CD1c-positive myeloid dendritic cell (primary cell): ENCODE data around the gene PIK3R2.
"Not testable (repeated sequence)": the region's sequence is repeated elsewhere in the genome, so short reads cannot be mapped to it uniquely, and the experiment has no call there.

ENCODE experiments used
- DNase-seq: peaks from one replicate; pipeline ENCODE4 v3.0.0-alpha.2; 2016; ENCODE audit errors: extremely low spot score

PIK3R2 gene

GRCh38 chr19:18203863-18204393 lies 51.0 kb downstream of the PIK3R2 start, which contains the start of gene RAB3A:
Gene RAB3A, minus strand, starts transcription at chr19:18204042. Its CDS starts 1,302 bp downstream, at chr19:18202740.
- DNase-seq: peak; percentile 100

GRCh38 chr19:18204394-18205199 lies 51.6 kb downstream of the PIK3R2 start:
- peak; percentile 47 for DNase-seq

DNA sequence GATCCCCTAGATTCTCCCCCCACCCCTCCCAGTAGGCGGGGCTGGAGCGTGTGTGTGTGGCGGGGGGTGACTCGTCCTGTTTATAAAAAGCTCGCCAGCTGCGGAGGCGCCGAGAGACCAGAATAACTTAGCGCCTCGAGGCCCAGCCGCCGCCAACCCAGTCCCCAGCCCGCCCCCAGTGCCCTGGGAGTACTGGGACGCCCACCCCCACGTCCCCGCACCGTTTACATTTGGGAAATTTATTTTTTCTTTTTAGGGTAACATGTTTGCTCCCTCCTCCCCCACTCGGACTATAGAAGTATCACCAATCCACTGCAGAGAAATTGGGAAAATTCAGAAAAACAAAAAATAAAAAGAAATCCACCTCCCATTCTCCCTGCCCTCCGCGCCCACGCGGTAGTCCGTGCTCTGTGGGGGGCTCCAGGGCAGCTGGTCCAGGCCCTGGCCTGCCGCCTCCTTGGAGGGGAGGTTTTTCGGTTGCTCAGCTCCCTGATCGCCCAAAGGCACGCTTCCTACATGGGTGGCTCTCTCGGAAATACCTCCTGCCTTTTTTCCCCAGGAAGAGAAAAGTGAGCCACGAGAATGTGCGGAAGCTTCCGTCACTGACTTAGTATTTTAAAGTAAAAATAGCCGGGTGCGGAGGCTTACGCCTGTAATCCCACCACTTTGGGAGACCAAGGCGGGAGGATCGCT lies 52.4 kb downstream of the PIK3R2 start:
- peak; percentile 44 for DNase-seq

DNA sequence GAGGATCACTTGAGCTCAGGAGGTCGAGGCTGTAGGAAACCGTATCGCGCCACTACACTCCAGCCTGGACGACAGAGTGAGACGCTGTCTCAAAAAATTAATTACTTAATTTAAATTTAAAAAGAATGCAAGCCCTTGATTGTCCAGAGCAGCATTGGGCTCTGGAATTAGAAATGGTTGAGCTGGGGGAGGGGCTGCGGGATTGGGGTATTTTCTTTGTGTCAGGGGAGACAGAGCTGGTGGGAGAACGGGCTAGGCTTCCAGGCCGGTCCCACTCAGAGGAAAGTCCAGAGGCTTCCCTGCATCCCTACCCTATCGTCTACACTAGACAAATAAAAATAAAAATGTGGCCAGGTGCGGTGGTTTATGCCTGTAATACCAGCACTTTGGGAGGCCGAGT lies 53.1 kb downstream of the PIK3R2 start:
- no peak for DNase-seq

DNA sequence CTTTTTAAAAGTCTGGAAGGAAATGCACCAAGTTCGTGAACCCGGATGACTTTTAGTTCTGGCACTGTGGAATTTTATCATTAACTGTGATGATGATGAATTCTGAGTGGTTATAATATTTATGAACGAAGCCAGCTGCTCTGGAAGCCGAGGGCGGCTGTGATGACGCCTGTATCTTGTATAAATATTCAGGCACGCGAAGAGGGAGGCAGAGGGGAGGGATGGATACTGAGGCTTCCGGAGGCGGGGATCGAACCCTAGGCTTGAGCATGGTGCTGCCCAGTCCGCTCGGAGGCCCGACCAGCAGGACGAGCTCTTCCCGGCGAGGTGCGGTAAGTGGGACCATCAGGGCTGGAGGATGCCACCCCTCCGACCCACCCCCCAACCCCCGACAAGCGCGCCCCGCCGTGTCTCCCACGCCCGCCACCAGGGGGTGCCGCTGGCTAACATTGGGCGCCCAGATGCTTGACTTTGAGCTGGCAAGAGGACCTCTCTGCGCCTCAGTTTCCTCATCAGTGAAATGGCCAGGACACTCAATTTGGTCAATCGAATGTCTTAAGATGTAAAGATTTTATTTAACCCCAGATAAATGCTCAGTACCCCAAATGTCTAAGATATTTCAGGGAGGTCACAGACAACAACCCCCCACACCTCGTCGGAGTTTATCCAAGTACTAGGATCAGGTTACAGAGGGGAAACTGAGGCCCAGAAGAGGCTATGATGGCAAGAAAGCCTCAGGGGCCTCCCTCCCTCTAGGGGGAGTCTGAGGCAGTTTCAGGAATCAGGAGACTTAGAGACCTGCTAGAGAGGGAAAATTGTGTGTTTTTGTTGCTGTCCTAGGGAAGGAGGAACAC lies 55.4 kb downstream of the PIK3R2 start:
- DNase-seq: peak; percentile 57

- not testable (repeated sequence) for DNase-seq
Measured at GRCh38 chr19:18209912-18210311, 56.9 kb downstream of the PIK3R2 start.

GRCh38 chr19:18211683-18212082 lies 58.7 kb downstream of the PIK3R2 start:
- DNase-seq: no peak

GRCh38 chr19:18214779-18215433 lies 61.9 kb downstream of the PIK3R2 start:
- no peak for DNase-seq

DNA sequence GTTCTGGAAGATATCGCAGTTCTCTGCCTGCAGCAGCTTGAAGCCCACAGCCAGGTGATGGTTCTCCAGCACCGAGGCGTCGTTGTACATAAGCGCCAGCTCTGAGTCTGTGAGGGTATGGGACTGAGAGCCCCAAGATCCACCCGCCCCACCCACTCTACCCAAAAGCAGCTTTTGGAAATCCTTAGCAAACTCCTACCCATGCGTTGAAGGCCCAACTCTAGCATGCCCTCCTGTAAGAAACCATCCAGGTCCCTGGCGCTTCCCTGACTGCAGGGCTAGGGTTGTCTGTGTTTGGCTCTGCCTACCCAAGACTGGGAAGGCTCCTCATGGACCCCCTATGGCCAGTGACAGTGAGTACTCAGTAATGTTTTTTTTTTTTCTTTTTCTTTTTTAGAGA lies 63.8 kb downstream of the PIK3R2 start:
- no peak for DNase-seq

GRCh38 chr19:18218159-18218558 lies 65.2 kb downstream of the PIK3R2 start:
- no peak for DNase-seq

DNA sequence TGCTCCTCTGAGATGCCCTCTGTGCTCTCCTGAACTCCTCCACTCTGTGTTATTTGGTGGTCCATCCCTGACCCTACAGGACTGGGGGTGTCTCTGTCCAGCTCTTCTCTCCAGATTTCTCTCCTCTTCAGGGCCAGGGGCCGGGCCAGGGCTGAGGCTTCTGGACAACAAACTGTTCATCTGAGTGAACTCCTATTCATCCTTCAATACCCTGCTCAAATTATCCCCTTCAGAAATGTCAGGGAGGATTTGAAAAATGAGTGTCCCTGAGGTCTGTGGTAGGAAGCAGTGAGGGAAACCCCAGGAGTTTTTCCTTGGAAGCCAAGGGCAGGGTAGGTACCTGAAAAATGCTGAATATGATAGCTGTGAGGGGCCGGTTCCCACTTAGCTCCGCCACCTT lies 65.6 kb downstream of the PIK3R2 start:
- no peak for DNase-seq
